CD4-positive, alpha-beta T cell treated with Interleukin-12 subunit alpha and Interleukin-12 subunit beta, for 1 hour (primary cell): ENCODE results near the gene NOX5.

Experiments
- DNase-seq: peaks from one replicate; pipeline ENCODE4 v3.0.0-alpha.2; 2020

The NOX5 gene

DNA sequence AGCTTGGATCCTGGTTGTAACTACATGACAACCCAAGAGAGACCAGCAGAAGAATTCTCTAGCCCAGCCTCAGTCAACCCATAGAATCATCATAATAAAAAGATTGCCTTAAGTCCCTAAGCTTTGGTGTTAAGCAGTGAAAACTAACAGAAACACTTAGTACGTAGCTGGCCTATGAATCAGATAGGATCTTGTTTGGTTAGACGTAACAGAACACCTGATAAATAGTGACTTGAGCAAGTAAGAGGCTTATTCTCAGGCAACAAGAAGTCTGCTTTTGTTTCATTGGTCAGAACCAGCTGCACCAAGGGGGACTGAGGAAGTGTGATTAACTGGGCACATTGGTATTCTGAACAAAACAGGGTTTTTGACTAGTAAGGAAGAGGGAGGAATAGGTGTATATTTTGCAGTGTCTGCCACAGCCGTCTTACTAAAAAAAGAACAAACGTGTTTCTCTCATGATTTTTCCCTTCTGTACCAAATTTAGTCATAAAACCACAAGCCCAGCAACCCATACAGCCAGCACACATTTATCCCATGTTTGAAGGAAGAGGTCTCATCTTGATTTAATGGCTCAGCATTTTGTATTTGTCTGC lies 92.6 kb downstream of the NOX5 start:
- no peak for DNase-seq
